HG02678 (cell line): ENCODE results near the gene ELOVL6.
"Not testable (repeated sequence)": the region's sequence is repeated elsewhere in the genome, so short reads cannot be mapped to it uniquely, and the experiment has no call there.

Source experiments
- ATAC-seq: cut with Tn5 transposase; IDR thresholded peaks from one replicate; pipeline ENCODE4 v1.9.1; 2021; ENCODE audit warnings: mild to moderate bottlenecking, moderate library complexity; ENCODE audit not compliant: unreplicated experiment

ELOVL6 gene

DNA sequence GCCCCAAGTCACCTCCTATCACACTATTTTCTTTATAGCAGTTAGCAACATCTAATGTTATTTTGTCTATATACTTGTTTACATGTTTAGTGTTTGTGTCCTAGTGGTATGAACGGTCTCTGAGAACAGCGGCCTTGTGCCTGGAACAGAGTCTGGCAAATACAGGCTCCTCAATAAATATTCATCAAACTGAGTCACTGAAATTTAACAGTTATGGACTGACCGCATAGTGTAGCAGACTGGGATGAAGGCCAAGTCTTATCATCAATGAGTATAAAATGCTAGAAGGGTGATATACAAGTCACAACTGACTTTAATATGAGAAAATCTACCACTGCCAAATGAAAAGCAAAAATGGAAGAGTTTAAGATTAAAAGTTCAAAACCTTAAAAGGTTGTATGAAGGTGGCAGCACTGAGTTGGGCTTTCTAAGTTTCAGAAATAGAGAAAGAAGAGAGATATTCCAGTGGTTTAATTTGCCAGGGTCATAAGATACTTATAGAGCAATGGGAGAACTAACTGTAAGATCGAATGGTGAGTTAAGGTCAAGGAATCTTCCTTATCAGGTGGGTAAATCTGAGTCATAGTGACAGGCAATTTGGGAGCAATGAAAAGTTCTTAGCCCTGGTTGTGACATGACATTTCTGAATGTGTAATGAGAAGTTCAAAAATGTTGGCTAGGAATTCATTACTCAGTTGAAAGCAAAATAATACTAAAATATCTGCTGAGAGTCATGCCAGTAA lies 34.9 kb downstream of the ELOVL6 start:
- ATAC-seq, result no peak

GRCh38 chr4:110160618-110161017 lies 37.8 kb downstream of the ELOVL6 start:
- ATAC-seq, result no peak

GRCh38 chr4:110159541-110159940 lies 38.9 kb downstream of the ELOVL6 start:
- ATAC-seq, result no peak

- ATAC-seq, result no peak
Observed at GRCh38 chr4:110157580-110157979, 40.8 kb downstream of the ELOVL6 start.

DNA sequence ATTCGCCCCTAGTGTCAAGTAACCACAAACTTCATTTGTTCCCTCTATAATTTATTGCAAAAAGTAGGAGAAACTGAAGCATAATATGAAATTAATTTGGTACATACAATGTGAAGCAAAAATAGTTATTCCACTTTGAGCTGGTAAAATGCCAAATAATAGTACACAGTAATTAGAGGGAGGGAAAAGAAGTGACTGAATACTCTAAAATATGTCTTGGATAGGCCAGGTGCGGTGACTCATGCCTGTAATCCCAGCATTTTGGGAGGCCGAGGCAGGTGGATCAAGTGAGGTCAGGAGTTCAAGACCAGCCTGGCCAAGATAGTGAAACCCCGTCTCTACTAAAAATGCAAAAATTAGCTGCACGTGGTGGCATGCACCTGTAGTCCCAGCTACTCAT lies 41.2 kb downstream of the ELOVL6 start:
- ATAC-seq, result not testable (repeated sequence)

DNA sequence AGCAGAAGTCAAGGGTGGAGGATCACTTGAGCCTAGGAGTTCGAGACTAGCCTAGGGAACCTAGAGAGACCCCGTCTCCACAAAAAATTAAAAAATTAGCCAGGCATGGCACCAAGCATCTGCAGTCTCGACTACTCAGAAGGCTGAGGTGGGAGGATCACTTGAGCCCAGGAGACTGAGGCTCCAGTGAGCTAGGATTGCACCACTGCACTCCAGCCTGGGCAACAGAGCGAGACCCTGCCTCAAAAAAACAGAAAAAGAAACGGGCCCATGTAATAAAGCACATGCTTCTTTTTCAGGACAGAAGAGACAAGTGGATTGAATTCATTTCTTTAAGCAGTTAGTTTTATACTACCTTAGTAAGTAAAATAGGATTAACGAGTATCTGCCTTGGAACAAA lies 42.0 kb downstream of the ELOVL6 start:
- no peak for ATAC-seq

DNA sequence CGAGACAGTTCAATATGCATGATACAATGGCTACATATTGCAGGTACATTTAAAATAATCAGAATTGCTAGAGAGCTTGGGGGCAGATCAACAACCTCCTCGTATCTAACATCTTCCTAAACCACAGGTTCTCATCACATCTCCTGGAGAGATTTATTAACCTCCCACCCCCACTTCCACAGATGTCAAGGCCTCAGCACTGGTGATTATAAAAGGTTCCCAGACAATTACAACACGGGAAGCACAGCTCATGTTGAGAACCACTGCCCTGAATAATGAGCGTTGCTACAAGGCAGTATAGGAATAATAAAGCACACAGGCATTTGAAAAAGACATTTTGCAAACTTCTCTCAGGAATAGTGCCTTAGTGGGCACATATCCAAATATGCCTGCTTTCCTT lies 42.8 kb downstream of the ELOVL6 start:
- ATAC-seq, result no peak

DNA sequence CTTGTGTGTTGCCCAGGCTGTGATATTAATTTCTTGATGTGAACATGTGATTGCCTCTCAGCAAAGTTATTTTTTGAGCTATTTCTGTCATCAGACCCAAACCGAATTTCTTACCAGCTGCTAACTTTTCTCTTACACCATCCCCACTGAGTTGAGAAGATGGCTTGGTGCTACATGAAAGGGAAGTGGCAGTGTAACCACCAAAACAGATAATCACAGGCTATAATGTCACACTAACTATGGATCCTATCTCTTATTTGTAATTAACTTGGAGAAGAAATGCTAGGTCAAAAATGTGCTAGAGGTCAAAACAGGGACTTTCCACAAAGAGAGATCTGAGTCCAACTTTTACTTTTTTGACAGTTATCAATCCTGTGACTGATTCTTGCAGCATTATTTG lies 43.8 kb downstream of the ELOVL6 start:
- ATAC-seq, result no peak

GRCh38 chr4:110152386-110152785 lies 46.0 kb downstream of the ELOVL6 start:
- no peak for ATAC-seq

- no peak for ATAC-seq
Observed at GRCh38 chr4:110149089-110149488, 49.3 kb downstream of the ELOVL6 start.

DNA sequence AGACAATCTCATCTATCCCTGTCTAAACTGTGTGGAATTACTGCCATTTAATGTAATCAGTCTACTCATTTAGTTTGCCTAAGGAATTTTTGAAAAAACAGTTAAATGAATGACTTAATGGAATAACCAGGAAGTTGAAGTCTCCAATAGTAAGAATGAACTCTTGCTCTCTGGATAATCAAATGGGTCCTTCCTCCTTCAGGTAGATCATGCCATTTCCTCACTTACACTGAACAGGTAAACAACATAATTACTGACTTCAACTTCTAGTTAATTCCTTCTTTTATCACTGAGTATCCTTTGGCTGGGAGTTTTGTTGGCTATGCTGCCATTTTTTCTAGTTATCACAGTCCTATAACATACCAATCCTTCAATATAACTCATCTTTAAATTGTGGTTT lies 56.0 kb downstream of the ELOVL6 start:
- no peak for ATAC-seq

GRCh38 chr4:110139815-110140214 lies 58.6 kb downstream of the ELOVL6 start:
- ATAC-seq, result no peak

DNA sequence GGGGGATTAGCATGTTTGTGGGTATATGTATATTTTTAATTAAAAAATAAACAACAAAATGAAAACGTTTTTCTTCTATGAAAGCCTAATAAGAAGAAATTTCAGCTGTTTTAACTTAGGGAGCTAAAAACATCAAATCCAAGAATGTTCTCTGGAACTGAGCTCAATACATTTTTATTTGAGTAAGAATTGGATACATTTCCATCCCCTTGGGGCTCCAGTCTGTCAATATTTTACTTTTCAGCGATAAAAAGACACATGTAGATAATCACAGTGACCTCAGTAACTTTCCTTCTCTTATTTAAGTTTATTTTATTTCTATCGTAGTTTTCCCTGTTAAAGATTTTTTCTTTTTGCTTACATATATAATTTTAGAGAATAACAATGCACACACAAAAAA lies 59.3 kb downstream of the ELOVL6 start:
- no peak for ATAC-seq

DNA sequence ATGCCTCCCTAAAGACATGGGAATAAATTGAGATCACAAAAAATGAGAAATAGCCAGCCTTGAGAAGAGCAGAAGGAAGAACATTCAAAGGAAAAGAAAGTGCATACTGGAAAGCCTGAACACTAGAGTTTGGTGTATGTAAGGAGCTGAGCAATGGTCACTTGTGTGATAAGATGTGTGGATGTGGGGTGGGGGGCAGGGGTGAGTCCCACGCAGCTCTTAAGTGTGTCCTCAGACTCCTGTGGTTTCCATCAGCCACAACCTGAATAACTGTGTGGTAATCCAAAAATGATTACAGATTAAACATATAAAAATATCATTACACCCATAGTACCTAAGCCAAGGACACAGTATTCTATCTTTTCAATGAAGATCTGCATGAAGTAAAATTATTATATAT lies 59.9 kb downstream of the ELOVL6 start:
- no peak for ATAC-seq

DNA sequence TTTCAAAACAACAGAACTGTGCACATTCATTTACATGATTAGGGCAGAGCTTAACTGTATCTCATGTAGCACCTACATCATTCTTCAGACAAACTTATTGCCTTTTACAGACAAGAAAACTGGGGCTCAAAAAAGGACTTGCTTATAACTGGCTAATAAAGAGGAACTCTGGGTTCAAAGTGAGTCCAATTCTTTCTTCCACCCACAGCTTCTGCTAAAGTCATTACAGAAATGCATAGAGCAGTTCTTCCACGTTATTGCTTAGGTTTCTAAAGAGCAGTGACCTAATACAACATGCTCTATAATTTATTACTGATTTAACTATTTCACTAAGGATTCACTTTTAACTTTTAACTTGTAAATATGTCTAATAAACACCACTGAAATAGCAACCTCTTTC lies 60.6 kb downstream of the ELOVL6 start:
- no peak for ATAC-seq

GRCh38 chr4:110135523-110135922 lies 62.9 kb downstream of the ELOVL6 start:
- no peak for ATAC-seq

DNA sequence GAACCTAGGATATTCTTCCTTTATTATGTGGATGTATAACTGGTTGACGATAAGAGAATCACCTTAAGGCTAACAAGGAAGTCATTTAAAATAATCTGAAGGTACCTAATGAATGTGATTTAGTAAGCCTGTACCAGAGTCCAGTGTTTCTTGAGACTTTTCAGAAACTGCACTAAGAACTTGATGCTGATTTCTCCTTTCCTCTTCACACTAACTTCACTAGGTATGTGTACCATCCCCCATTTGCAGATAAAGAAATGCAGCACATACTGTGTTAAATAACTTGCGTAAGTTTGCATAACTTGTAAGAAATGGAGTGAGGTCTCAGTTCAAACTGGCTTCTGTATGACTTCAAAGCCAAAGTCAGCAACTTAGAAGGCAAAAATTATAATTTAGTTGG lies 63.3 kb downstream of the ELOVL6 start:
- ATAC-seq, result no peak

DNA sequence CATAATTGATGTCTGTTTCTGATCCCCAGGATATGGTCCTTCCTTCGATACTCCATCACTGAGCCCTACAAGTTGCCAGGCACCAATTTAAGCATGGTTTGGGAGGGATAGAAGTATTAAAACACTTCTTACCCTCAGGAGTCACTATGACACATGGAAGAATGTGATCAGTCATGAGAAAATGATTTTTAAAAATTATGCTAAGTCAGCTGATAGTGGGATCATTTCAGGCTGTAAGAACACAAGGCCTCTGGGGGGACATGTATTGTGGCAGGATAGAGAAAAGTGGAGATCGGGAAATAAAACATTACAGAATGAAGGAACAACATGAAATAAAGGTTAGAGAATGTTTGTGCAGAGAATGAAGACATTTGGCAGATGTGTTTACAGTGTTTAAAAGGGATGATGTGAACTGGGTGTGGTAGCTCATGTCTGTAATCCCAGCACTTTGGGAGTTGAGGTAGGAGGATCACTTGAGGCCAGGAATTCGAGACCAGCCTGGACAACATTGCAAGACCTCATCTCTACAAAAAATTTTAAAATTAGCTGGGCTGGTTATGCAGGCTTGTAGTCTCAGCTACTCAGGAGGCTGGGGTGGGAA lies 64.0 kb downstream of the ELOVL6 start:
- no peak for ATAC-seq

DNA sequence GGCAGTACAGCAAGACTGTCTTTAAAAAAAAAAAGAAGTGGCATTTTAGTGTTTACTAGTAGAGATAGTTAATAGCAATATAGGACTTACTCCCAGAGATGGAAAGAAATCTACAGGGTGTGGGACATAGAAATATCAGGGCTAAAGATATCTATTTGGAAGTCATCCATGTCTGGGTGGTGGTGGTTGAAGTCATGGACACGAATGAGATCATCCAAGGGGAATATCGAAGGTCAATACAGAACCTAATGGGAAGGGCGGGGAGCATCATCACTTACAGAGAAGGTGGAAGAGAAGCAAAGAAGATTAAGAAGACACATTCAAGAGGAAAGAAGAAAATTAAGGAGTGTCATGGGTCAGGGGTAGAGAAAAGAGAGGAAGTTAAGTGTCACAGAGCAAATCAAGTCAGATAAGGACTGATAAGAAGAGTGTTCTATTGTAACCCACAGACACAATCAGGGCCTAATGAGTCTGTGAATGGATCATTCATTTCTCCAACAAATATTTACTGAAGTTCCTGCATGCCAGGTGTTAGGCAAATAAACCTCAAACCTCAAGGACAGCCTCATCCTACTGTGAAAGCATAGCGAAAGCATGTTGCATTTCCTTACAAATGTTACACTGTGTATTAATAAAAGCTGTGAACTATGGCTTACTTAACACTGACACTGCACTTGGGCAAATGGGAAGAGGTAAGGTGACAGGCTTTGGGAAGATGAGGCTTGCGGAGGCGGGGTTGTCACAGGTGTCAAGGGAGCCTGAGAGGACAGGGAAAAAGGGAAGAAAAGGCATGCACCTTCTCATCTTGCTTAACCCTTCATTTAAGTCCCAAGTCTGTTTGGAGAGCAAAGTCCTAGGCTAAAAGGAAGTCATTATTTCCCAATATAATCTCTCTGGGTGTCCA lies 65.3 kb downstream of the ELOVL6 start:
- no peak for ATAC-seq

- ATAC-seq, result no peak
Observed at GRCh38 chr4:110131916-110132315, 66.5 kb downstream of the ELOVL6 start.

DNA sequence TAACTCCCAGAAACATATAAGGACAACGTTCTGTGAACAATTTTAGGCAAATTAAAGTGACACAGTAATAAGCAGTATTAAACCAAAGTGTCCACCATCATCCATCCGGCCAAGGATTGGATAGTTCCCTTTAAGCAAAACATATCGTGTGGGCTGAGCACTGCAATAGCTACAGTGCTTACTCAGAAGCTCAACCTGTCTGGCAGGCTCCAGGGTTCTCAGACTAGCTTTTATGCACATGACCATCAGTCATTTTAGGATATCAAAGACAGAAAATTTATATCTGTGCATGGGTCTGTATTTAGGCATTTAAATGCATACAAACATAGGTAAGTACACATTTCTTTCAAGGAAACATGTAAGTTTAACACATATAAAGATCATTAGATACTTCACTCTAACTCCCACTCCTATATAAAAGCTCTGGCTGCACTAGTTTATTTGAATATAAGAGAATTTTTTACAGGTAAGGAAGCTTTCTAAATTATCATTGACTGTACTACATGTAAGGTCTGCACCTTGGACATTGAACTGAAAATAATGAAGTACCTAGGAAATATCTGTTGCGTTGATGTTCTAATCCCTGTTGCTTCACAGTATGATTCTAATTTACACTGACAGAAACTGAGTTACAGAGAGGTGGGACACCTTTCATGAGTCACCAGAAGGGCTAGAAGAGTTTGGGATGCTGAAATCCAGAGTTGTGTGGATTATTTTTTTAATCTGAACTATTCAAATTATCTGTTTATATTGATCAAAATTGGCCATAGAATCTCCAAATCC lies 67.6 kb downstream of the ELOVL6 start:
- ATAC-seq, result no peak
